22Rv1 (cell line): ENCODE results near the gene COL4A2.

Experiments used
- ZFX ChIP-seq: fragments of 450-650 bp; IDR thresholded peaks from 2 replicates; pipeline ENCODE4 v1.6.1; 2017; ENCODE audit warnings: antibody characterized with exemption, borderline replicate concordance
- TF ChIP-seq, protein P1 (sequence below): fragments of 450-650 bp; IDR thresholded peaks from 2 replicates; pipeline ENCODE4 v1.5.1; 2017; ENCODE audit warnings: mild to moderate bottlenecking

DNA sequence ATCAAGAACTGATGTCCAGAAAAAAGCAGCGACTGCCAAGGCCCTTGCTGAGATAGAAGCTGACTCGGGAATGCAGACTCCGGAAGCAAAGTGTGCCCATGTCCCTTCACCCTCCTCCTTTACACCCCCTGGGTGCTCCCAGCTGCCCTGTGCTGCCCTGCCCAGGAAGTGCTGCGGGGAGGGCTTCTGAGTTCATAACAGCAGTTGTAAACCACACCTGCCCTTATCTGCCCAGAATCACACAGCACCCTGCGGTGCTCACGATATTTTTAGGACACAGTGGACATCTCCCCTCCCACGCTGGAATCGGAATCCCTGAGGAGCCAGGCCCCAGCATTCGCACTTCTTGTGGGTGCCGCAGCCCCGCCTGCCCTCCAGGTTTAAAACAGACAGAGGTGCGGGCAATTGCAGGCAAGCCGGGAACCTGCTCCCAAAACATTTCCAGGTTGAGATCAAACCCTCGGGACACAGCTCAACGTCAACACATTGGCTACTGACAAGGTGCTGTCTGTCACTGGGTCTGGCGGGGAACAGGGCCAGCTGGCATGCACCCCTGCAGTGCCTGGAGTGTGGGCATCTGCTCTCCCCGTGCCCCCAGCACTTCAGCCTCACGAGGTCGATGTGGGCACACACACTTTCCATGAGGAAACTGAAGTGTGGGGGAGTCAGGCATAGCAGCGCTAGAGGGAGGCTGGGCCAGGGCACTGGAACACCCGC is 217.6 kb downstream of the COL4A2 start:
- TF ChIP-seq, protein P1, sequence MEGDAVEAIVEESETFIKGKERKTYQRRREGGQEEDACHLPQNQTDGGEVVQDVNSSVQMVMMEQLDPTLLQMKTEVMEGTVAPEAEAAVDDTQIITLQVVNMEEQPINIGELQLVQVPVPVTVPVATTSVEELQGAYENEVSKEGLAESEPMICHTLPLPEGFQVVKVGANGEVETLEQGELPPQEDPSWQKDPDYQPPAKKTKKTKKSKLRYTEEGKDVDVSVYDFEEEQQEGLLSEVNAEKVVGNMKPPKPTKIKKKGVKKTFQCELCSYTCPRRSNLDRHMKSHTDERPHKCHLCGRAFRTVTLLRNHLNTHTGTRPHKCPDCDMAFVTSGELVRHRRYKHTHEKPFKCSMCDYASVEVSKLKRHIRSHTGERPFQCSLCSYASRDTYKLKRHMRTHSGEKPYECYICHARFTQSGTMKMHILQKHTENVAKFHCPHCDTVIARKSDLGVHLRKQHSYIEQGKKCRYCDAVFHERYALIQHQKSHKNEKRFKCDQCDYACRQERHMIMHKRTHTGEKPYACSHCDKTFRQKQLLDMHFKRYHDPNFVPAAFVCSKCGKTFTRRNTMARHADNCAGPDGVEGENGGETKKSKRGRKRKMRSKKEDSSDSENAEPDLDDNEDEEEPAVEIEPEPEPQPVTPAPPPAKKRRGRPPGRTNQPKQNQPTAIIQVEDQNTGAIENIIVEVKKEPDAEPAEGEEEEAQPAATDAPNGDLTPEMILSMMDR = no peak
- TF ChIP-seq ZFX = no peak
